Measurements from ENCODE around the gene PITX1.
A peak's percentile ranks its signal among the peaks of the same experiment; 100 is the strongest.

The PITX1 gene

DNA sequence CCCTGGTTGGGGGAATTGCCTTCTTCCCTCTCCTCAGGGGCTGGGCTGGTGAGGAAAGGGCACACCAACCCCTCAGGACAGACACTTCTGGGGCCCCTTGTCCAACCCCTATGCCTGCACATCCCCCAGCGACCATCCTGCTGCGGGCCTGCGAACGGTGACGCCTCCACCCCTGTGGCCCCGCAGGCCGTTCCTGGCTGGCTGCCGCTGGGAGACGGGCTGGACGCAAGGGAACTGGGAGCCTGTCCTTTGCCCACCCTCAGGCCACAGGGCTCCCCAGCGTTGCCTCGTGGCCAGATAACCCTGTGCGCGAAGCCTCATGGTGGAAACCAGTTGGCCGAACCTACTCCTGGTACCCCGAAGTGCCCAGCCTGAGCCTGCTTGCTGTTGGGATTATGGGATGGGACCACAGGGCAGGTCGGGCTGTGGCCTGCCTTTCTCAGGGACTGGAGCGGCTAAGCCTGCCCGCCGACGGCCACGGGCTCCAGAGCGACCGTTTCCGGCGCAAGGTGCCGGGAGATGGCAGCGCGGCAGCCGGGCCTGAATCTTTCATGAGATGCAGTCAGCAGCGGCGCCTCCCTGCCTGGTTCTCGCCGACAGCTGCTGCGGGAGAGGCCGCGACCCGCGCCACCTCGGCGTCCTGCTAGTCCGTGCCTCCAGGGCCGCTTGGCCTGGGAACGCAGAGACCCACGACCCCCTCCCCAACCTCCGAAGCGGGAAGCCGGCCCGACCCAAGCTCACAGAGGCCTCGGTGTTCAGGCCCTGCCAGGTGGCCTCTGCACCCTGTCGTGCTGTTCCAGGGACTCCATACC lies 6.5 kb upstream of the PITX1 start:
- DNase-seq, result no peak

DNA sequence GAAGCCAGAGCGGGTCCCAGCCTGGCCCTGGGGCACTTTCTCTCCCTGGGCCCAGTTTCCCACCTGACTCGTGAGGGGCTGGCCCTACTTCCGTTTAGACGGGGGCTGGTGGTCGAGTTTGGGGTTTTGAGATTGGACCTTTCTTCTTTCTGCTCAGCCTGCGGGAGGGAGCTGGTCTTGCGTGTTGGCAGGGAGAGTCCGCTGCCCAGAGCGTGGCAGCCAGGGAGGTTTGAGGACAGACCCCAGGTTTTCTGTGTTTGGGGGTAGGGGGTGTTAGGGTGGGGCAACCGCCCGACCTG lies 6.0 kb upstream of the PITX1 start:
- DNase-seq, result no peak

DNA sequence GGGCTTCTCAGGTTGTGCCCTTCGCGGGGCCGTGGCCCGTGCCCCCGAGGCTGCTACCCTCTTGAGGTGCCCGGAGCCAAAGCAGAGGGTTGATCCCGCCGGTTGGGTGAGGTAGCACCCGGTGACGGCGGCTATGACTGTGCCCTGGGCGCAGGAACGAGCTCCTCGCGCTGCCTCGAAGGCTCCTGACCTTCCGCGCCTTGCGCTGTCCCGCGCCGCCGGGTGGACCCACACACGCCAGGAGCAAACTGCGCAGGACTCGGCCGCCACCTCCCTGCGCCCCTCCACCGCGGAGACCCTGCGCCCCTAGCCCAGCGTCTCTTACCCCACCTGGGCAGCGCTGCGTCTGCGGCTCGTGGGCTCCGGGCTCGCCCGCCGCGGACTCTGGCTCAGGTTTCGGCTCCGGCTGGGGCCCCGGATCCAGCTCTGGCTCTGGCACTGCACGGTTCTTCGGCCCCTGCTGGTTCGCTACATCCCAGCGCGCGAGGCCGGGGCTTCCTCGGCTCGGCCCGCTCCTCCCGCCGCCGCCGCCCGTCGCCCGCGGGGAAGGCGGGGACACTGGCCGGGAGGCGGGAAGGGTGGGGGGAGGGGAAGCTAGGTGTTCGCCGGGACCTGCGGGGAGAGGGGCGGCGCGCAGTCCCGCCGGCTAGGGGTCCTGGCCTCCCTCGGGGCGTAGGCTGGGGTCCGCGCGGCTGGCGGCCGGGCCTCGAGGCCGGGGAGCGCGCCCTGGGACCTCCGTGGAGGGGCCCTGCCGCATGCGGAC lies 5.4 kb upstream of the PITX1 start:
- no peak for DNase-seq

DNA sequence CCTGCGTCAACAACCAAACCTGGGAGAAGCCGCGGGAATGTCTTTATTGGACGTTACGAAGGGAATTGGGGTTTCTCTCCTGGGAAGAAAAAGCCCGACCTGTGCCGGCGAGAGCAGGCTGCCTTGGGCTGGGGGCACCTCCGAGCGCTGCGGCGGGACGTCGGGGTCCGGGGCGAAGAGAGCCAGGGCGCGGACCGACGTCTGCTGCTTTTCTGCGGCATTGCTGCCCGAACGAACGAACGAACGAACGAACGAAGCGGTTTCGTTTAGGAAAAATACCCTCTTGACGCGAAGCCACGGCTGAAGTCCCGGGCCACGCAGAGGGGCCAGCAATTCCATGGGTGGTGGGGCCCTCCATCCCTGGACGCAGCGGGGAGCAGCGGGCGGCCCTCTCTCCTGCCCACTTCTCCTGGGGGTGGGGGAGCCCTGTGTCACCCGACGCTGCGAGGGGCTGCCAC lies 4.8 kb upstream of the PITX1 start:
- DNase-seq, result no peak

DNA sequence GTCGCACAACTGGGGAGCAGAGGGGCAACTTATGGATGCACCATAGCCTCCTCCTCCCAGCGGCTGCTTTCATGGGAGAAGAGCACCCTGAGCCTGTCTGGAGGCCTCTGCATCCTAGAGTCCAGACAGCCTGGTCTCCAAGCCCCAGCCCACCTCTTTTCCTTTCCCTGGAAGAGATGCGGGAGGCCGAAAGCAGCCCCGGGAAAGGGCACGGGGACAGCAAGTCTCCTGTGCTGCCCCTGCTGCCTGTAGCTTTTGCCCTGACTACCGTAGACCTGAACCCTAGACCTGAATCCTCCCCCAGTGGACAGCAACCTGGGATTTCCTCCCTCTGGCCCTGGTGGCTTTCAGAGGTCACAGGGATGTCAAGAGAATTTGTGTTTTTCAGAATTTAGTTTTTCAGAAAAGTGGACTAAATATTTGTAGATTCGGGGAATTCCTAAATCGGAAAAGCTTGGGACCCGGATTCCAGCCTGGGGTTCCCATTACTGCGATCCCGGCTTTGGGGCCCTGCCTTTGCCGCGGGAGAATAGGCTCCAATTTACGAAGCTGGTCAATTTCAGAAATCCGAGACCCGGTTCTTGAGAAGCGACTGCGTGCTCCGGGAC lies 4.3 kb upstream of the PITX1 start:
- DNase-seq, result no peak

DNA sequence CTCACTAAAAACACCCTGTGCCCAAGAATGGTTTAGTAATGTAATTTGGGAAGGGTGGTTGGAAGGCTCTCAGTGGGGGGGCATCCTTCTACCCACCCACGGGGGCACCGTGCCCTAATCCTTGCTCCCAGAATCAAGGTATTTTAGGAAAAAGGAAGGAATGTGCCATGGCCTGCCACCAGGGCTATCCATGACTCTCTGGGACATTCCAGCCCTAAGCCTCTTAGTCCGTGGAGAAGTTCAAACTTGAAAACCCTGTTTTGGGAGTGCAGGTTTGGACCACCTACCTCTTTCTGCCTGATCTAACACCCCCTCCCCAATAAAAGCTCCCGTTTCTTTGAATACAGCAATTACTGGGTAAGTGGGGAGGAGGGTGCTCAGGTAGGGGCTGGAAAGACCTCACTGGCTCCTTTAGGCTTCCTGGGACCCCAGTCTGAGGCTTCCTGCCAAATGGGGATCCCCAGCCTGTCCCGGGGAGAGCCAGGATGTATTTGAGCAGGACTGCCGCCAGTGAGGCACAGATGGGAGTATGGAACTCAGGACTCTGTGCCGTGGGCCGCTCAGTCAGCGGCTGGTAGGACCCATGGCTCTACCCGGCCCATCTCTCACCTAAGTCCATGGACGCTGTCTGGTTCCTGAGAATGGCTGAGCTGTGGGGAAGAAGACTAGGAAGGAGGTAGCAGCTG lies 3.6 kb upstream of the PITX1 start:
- DNase-seq, result no peak

DNA sequence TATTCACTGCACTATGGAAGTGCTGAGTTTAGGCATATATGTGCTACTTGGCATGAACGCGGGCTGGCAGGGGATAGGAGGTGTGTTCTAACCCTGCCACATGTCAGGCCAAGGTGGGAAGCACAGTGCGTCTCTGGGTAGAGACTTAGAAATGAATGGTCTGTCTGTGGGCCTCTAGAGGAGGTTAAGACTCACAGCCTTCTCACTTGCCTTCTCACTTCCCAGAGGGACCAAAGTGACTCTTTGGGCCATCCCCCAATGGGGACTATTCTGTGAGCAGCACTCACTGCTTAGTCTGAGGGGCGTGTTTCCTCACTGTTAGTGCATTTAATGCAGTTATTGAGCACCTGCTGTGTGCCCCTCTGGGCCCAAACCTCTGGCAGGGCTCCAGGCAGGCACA lies 2.4 kb upstream of the PITX1 start:
- DNase-seq, result no peak

DNA sequence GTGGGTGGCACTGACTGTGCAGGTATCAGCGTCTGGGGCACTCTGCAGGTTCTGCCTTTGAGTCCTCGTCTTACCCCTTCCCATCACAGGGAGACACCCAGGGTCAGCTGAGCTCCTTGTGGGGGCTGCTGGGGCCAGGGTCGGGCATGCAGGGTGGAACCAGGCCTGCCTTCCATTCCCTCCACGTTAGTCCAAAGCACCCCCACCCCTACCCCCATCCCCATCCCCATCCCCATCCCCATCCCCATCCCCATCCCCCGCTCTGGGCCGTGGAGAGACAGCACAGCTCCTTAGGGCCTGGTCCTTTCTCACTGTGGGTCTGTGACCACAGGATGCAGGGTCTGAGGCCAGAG lies 1.6 kb upstream of the PITX1 start:
- DNase-seq, result no peak

DNA sequence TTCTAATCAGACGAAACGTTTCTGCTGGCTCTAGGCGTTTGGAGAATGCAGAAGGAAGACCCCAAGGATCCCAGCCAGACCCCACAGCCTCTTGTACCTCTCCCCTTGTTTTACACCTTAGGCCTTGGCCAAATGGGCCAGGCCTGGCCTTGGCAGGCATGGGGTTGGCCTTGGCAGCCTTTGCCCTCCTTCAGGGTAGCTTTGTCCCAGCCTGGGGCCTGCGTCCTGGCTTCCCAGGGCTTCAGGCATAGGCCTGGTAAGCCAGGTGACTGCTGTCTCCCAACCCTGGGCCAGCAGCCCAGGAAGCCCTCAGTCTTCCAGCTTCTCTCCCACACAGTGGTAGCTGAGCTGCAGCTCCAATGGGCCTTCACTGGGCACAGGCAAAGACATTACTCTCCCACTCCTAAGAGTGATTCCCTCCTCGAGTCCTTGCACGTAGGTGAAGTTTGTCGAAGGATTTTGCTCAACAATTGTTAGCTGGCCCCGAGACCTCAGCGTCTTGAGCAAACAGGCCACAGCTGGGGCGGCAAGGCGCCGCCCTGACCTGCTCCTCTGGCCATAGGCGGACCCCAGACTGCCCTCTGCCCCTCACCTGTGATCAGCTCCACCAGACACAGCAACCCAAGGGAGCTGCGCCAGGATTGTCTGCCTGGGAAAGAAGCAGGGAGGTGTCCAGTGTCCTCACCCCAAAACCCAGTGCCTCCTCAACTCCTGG lies 1.1 kb upstream of the PITX1 start:
- DNase-seq, result no peak

DNA sequence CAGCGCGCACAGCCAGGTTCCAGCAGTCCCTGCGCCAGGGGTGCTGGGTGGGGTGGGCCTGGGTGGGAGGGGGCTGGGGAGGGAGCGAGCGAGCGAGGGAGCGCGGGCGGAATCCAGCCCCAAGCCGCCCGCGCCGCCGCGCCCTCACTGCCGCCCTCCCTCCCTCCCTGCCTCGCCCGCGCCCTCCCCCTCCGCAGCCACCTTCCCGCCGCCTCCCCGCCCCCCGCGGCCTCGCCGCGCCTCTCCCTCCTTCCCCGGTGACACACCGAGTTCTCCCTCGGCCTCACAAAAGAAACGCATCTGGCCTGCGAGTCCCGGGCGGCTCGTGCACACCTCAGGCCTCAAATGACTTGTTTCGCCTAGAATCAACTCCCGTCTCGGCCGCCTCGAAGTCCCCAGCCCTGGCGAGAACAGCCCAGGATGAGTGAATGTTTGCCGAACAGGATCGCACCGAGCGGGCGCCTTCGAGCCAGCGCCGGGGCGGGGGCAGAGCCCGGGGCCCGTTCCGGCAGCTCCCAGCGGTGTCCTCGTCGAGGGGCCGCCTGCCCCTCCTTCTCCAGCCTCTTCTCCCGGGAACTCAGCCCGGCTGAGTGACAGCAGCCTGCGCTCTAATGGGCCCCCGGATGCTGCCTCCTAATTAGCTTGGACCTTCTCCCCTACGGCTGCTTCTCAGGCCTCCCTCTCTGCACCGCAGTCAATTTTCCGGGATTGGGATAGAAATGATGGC lies 371 bp upstream of the PITX1 start:
- DNase-seq, result peak; percentile 57

DNA sequence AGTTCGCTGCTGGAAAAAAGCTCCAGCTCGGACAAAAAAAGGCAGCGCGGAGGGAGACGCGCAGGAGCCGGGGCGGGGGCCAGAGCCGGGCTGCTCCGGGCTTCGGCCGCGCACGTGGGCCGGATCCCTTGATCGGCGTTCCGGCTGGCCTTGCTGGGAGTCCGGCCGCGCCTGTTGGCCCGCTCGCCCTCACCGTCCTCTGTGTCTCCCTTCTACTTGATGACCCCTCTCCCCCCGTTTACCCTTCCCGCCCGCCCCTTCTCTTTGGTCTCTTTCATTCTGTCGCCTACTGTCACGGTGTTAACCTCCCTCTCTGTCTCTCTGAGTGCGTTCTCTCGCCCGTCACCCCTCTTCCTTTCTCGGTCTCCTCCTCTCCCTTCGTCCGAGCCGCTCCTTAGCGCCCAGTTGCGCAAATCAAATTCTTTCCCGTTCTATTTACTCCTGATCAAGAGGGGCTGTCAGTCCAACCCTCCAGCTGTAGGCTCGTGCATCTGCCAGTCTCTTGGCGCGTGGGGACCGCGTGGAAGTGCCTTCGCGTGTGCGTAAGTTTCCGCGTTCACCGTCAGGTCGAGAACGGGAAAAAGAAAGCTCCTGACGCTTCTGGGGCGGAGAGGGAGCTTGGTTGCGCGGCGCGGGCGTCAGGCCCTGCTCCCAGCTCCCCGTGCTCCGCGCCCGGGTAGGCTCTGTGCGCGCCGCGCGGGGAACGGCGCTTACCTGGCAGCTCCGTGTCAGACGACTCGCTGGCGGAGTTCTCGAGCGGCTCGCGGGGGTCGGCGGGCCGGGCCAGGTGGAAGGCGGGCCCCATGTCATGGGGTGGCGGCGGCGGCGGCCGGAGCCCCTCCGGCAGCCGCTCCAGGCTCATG lies 798 bp downstream of the PITX1 start:
- DNase-seq, result no peak

DNA sequence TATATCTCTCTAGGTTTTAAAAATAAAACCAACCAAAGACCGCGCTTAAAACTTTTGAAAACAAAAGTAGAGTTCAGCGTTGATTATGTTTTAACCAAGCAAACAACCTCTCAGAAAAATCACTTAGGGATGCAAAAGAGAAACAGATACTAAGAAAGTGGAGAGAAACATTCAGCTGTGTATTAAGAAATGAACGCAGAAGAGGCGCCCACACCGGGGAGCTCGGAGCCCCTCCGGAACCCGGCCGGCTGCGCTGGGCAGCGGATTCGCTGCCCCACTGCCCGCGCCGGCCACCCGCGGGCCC lies 1.4 kb downstream of the PITX1 start:
- DNase-seq, result no peak

DNA sequence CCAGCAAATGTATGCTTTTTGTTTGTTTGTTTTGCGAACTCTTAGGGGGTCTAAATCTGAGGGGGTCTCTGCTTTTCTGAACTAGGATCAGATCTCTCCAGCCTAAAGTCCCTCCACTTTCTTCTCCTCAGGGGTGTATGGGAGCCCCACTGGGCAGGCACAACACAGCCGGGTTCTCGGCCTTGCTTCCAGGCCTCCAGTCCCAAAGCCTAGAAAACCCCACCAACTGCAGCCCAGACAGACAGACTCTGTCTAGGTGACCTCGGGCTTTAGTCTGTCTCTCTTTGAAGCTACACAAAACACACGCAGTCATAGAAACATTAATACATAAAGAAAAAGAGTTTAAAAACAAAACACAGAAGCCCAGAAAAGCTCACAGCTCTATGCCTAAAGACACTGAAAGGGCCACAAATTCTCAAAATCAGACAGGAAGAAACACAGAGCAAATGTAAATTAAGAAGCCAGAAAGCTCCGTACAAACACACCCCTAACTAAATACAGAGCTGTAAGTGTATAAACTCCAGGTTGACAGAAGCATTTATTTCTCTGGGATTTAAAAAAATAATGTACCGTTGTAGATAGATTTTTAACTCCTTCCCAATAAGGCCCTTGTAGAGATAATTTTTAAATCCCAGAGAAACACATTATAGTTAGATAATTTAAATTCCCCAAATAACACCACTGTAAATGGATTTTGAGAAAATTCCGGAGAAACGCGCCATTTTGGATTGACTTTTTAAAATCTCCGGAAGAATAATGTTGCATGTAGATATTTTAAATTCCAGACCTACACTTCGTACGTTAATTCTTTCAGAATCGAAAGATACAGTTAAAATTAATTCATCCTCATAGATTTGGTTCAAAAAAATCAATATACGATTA lies 2.0 kb downstream of the PITX1 start:
- no peak for DNase-seq

DNA sequence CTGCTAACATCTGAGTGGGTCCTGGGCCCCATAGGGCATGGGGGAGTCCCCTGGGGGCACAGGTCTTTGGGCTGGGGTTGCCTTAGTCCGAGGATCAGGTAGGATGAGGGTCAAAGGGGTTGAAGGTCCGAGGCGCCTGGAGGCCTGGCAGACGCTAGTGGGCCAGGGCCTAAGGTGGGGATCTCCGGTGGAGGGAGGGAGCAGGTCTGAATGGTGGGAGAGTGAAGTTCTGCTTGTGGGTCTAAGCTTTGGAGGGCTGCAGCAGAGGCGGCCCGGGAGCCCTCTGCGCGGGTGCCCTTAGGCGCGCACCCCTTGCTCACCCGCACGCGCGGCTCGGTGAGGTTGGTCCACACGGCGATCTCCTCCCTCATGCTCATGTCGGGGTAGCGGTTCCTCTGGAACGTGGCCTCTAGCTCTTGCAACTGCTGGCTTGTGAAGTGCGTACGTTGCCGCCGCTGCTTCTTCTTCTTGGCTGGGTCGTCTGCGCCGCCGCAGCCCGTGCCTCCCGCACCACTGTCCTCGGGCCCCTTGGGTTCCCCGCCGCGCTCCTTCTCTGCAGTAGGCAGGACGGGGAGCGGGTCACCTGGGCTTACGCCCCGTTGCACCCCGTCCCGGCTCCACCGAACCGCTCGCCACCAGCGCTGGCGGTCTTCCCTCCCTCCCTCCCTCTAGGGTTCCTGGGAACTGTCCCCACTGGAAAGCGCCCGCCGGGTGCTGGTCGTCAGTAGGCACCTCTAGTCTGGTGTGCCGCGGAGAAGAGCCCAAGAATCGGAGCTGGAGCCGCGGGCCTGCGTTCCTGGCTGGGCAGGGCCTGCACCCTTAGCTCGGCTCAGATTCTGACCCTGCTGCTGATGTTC lies 2.8 kb downstream of the PITX1 start:
- peak; percentile 37 for DNase-seq

DNA sequence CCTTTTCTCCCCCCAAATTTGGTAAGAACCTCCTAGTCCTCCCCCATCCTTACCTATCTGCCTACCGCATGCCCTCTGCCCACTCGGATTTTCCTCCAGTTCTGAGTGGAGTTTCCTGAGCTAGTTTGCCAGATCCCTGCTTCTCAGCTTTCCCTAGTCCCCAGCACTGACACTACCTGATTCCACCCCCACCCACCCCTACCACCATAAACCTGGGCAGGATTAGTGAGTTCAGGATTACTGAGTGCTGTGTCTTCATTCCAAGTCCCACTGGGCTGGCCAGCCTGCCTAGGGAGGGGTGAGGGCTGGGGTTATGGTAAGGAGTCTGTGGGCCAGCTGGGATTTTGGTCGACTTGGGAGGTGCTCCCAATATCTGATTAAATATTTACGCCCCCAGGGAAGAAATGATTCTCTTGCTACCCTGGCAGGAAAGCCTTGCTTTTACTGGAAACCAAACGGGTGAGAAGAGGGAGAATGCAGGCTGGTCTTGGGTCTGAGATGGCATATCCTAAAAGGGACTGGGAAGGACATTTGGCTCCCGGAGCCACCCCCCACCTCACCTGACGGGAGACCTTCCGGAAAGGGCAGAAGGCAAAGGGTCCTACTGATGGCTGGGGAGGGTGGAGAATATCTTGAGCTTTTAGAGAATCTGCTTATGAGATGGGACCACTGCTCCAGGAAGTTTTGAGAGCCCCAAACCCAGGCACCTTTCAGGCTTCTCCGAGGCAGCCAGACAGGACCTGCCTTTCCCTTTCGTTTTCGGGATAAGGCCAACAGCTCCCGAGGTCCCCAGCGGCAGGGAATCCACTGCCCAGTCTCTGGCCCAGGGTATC lies 3.7 kb downstream of the PITX1 start:
- no peak for DNase-seq

DNA sequence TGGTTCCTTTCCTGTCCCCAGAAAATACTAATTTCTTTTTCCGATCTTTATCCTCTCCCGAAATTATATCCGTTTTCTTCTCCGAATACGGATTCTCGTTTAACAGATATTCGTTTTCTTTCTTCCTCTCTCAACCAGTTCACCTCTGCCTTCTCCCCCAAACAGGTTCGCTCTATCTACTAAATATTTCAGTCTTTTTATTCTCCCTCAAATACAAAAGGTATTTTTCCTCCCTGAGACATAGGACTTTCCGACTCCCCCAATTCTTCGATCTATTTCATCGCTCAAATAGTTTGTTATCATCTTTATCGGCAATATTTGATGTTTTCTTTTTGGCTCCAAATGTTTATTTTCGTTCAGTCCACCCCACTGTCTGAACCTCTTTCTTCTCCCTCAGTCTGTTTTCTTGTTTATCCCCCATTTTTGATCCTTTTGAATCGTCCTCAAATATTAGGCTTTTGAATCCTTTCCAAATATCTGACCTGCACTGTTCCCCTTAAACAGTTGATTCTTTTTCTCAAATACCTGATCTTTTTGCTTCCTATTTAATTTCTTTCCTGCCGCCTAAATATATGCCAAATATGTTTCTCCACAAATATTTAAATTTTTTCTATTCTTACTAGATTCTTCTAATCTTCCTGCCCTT lies 4.4 kb downstream of the PITX1 start:
- no peak for DNase-seq

DNA sequence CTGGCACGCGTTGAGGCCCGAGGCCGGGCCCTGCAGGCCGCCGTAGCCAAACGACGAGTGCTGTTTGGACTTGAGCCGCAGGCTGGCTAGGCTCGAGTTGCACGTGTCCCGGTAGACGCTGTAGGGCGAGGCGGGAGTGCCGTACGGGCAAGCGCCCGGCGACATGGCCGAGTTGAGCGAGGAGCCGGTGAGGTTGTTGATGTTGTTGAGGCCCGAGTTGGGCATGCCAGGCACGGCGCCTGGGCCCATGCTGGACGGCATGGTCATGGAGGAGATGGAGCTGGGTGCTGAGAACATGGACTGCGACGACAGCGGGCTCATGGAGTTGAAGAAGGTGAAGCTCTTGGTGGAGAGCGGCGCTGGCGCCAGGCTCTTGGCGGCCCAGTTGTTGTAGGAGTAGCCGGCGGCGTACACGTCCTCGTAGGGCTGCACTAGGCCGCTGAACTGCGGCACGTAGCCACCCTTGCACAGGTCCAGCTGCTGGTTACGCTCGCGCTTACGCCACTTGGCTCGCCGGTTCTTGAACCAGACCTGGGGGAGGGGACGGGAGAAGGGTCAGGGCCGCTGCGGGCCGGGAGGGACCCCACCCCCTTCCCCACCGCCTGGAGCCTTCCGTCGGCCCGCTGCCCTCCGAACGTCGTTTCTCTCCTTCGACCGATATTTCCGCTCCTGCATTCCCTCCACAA lies 5.1 kb downstream of the PITX1 start:
- no peak for DNase-seq
